ENCODE measurements around the gene SCUBE3.

Gene SCUBE3

DNA sequence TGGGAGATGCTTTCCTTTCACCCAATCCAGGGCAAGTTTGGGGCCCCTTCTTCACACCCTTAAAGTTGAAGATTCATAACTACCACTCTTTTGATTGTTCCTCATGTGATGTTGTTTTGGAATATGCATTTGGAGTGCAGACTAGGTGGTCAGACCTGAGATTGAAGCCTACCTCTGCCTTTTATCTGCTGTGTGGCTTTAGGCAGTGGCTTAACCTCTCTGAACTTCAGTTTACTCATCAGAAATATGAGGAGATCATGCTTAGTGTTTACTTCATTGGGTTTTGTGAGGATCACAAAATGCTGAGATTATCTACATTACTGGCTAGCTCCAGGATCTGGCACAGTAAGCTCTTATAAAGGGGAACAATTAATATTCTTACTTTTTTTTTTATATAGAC is 46.3 kb upstream of the SCUBE3 start:
- TF ChIP-seq, protein P1, sequence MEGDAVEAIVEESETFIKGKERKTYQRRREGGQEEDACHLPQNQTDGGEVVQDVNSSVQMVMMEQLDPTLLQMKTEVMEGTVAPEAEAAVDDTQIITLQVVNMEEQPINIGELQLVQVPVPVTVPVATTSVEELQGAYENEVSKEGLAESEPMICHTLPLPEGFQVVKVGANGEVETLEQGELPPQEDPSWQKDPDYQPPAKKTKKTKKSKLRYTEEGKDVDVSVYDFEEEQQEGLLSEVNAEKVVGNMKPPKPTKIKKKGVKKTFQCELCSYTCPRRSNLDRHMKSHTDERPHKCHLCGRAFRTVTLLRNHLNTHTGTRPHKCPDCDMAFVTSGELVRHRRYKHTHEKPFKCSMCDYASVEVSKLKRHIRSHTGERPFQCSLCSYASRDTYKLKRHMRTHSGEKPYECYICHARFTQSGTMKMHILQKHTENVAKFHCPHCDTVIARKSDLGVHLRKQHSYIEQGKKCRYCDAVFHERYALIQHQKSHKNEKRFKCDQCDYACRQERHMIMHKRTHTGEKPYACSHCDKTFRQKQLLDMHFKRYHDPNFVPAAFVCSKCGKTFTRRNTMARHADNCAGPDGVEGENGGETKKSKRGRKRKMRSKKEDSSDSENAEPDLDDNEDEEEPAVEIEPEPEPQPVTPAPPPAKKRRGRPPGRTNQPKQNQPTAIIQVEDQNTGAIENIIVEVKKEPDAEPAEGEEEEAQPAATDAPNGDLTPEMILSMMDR (IDR thresholded peaks at IDR 0.05; ENCODE audit: control insufficient read depth, extremely low read depth, insufficient read depth) = no peak
- DNase-seq (ENCODE audit: low read depth) = no peak
- H3K4me3 ChIP-seq (ENCODE audit: low read depth, low read length) = no peak overlapping the region

DNA sequence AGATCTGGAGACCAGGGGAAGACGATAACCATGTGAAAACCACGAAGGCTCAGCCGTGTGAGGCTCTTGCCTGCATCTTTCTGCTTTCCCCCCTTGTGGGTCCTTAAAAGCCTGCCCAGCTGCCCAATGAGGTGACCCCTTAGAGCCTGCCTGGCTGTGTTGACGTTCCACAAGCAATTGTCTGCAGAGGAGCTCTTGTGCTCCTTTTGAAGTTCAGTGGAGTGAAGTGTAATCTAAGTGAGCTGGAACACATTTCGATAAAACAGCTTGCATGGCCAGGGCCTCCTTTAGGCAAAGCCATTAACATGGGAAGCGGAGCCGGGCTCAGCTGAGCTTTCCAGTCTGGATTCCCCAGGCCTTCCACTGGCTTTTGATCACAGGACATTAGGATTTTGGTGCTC is 45.3 kb upstream of the SCUBE3 start:
- TF ChIP-seq, protein P1 (IDR thresholded peaks at IDR 0.05; ENCODE audit: control insufficient read depth, extremely low read depth, insufficient read depth) = no peak
- no peak overlapping the region for H3K4me3 ChIP-seq (ENCODE audit: low read depth, low read length)
- DNase-seq (ENCODE audit: low read depth) = no peak

DNA sequence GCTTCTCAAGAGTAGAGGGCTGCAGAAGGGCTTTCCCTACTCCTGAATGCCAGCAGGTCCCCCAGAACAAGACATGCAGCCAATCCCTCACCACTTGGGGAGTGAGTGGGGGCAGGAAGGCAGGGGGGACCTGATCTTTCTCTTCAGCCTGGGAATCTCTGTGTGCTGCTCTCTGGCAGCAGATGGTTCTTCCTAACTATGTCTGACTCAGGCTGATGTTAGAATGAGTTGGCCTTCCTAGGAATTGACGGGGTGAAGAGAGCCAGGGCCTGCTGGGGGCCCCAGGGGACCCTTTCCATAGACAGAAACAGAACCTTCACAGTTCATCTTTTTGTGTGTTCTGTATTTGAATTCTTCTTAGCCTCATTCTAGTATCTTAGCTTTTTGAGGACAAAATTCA is 43.6 kb upstream of the SCUBE3 start:
- TF ChIP-seq, protein P1 (IDR thresholded peaks at IDR 0.05; ENCODE audit: control insufficient read depth, extremely low read depth, insufficient read depth) = no peak
- DNase-seq (ENCODE audit: low read depth) = no peak
- H3K4me3 ChIP-seq (ENCODE audit: low read depth, low read length) = no peak overlapping the region

DNA sequence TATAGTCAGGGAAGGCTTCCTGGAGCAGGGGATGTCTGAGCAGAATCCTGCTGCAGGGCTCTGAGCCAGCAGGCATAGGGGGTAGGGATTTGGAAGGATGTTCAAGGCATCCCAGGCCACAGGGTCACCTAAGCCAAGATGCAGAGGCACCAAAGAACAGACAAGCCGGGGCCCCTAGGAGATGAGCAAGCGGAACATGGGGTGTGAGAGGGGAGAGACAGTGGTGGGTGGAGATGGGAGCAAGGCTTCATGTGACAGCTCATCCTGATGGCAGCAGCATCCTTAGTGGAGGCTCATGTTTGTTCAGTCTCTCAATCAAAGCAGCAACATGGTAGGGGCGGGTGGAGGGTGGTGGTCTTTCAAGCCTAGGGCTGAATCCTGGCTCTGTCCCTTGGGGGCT is 42.9 kb upstream of the SCUBE3 start:
- H3K4me3 ChIP-seq (ENCODE audit: low read depth, low read length) = no peak overlapping the region
- DNase-seq (ENCODE audit: low read depth) = no peak
- TF ChIP-seq, protein P1 (IDR thresholded peaks at IDR 0.05; ENCODE audit: control insufficient read depth, extremely low read depth, insufficient read depth) = no peak

DNA sequence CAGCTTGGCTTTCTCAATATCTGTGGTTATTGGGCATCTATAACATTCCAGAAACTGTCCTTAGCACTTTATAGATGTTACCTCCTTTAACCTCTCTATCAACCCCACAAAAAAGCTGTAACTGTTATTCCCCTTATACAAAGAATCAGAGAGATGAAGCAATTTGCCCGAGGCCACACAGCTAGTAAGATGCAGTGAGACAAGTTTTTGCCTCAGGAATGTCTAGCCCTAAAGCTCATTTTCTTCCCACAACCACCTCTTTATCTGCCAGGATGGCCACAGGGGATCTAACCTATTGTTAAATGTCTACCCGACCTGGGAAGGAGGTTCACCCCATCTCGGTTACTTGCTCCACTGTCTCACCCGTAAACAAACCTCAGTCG is 40.7 kb upstream of the SCUBE3 start:
- TF ChIP-seq, protein P1 (IDR thresholded peaks at IDR 0.05; ENCODE audit: control insufficient read depth, extremely low read depth, insufficient read depth) = no peak
- no peak overlapping the region for H3K4me3 ChIP-seq (ENCODE audit: low read depth, low read length)

DNA sequence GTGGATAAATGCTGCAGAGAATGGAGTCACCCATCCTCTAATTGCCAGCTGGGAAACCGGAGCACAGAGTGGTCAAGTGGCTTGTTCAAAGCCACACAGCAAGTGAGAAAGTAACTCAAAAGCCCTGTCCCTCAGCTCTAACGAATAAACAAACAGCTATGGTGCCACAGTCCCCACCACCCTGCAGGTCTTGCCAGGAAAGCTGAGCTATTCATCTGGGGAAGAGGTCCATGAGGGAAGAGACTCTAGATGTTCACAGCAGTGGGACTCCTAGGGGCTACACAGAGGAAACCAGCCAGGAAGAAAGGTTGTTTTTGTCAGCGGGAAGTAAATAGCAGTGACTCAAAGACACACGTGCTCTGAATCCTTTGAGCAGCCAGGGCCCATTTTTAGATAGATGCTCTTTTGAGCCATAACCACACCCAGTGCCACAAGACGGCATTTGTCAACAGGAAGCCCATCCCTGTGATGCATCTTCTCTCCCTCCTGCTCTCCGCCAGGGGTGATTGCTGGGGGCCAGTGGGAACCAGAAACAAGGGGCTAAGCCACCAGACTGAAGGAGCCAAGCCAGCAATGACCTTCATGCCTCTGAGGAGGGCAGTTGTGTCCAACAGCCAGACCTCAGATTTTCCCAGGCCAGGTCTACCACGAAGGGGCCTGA is 40.2 kb upstream of the SCUBE3 start:
- TF ChIP-seq, protein P1 (IDR thresholded peaks at IDR 0.05; ENCODE audit: control insufficient read depth, extremely low read depth, insufficient read depth) = no peak
- no peak for DNase-seq (ENCODE audit: low read depth)
- no peak overlapping the region for H3K4me3 ChIP-seq (ENCODE audit: low read depth, low read length)

More for the DNA sequence above, 40.7 kb upstream of the SCUBE3 start:
- DNase-seq (ENCODE audit: low read depth) = no peak

DNA sequence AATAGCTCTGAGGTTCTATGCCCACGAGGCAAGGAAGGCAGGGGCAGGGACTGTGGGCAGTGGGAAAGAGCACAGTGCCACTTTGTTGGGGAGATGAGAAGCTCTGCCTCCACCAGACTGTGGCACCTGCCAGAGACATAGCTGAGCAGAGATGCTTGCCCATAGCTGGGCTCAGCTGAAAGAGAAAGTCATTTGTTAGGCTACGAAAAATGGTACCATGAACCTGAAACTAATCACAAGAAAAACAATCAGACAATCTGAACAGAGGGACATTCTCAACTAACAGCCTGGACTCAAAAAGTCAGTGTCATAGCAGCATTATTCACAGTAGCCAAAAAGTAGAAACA is 39.7 kb upstream of the SCUBE3 start:
- no peak overlapping the region for H3K4me3 ChIP-seq (ENCODE audit: low read depth, low read length)
- TF ChIP-seq, protein P1 (IDR thresholded peaks at IDR 0.05; ENCODE audit: control insufficient read depth, extremely low read depth, insufficient read depth) = no peak
- no peak for DNase-seq (ENCODE audit: low read depth)

Data from LNCaP clone FGC (cell line).